ENCODE data around the gene RUNDC3A. TPM values are rescaled to one million over a fixed set of nuclear protein-coding genes. Genes with fewer than 3 reads are reported as not detected.
"Not testable (repeated sequence)": the region's sequence is repeated elsewhere in the genome, so short reads cannot be mapped to it uniquely, and the experiment has no call there.

The RUNDC3A gene
- total and polyA plus RNA-seq, 2 of the 13 experiments (the other 11 are each of a cell fraction or from before 2014, with no cell fraction given): 0.25 TPM; not detected in 1

- TF ChIP-seq ZNF296 (CRISPR knock-in tag; conservative IDR thresholded peaks at IDR 0.05) (0 out of 2 replicates have a peak, but pooled peaks have one; percentile 48), CBX5 (CRISPR knock-in tag; IDR thresholded peaks at IDR 0.05; ENCODE audit: borderline replicate concordance) (0 out of 2 replicates have a peak, but pooled peaks have one; percentile 10)
These were observed 37.9 kb downstream of the RUNDC3A start (continued) for GRCh38 chr17:44346064-44346844.

GRCh38 chr17:44347206-44348055 lies 39.0 kb downstream of the RUNDC3A start:
- DNase-seq (ENCODE audit: low spot score); in situ Hi-C loops (cut with HindIII; ENCODE audit: extremely low pct_ligation_motif_present, low pct_unique_long_range_greater_than_20kb); CTCF ChIA-PET (ENCODE audit: low intra/inter-chr PET ratio, low total read pairs): not testable (repeated sequence)

More at GRCh38 chr17:44347206-44348055, 39.0 kb downstream of the RUNDC3A start:
- H3K27ac ChIP-seq (ENCODE audit: extremely low read length, insufficient read depth, low read length); H3K79me2 ChIP-seq (ENCODE audit: insufficient read depth, low read length); H3K4me3 ChIP-seq (replicated peaks in 1 of 3; ENCODE audit: insufficient read depth in 1 of 3, low read depth in 2 of 3, low read length in 3 of 3); H3K9me3 ChIP-seq (ENCODE audit: low read length); BruUV-seq (replicated peaks); H3K27me3 ChIP-seq (ENCODE audit: control insufficient read depth in 1 of 2, insufficient read depth in 2 of 2, low read length in 2 of 2); intact Hi-C loops (cut with micrococcal nuclease; ENCODE audit: unreplicated experiment); POLR2A ChIA-PET; H3K9ac ChIP-seq (ENCODE audit: insufficient read depth, low read depth, low read length); H2AFZ ChIP-seq (ENCODE audit: low read length); ATAC-seq; H3K4me2 ChIP-seq (ENCODE audit: low read depth, low read length); H4K20me1 ChIP-seq (ENCODE audit: insufficient read depth, low read length); FAIRE-seq: not testable (repeated sequence)
- Histone ChIP-seq H3K4me1 (ENCODE audit: insufficient read depth, low read length) (peaks cover 25% of the 10 kb centered on the region), H3K36me3 (replicated peaks in 1 of 2; ENCODE audit: control insufficient read depth in 1 of 2, insufficient read depth in 2 of 2, low read length in 2 of 2) (peaks cover 6 to 23% of the 10 kb centered on the region in 2 experiments; a peak in 4 of 5 replicates)
- WGBS (ENCODE audit: low lambda C conversion rate): 90% methylated on average over 18 of the region's 18 CpGs
